ENCODE data around the gene YJU2. TPM values are rescaled to one million over a fixed set of nuclear protein-coding genes. Genes with fewer than 3 reads are reported as not detected.

The YJU2 gene
- total RNA-seq, 1 experiment from 2014 or later: 26.5 TPM

GRCh38 chr19:4264812-4265211 is 17.9 kb downstream of the YJU2 start (continued):
- no peak for TF ChIP-seq ESRRA (CRISPR knock-in tag; IDR thresholded peaks at IDR 0.05; ENCODE audit: borderline replicate concordance)
- no peak for TF ChIP-seq KAT7 (CRISPR knock-in tag; IDR thresholded peaks at IDR 0.05; ENCODE audit: borderline replicate concordance)
- no peak for TF ChIP-seq HMGXB4 (CRISPR knock-in tag; IDR thresholded peaks at IDR 0.05)
- TF ChIP-seq ELF4 (CRISPR knock-in tag; IDR thresholded peaks at IDR 0.05; ENCODE audit: low read depth): no peak
- TF ChIP-seq RELA (CRISPR knock-in tag; IDR thresholded peaks at IDR 0.05; ENCODE audit: borderline replicate concordance): no peak
- TF ChIP-seq CDX4 (CRISPR knock-in tag; IDR thresholded peaks at IDR 0.05; ENCODE audit: borderline replicate concordance): no peak
- TF ChIP-seq ATF6 (CRISPR knock-in tag; IDR thresholded peaks at IDR 0.05): no peak
- no peak for TF ChIP-seq NFYB (CRISPR knock-in tag; conservative IDR thresholded peaks at IDR 0.05; ENCODE audit: low read depth)
- TF ChIP-seq ZNF416 (CRISPR knock-in tag; IDR thresholded peaks at IDR 0.05): no peak

DNA sequence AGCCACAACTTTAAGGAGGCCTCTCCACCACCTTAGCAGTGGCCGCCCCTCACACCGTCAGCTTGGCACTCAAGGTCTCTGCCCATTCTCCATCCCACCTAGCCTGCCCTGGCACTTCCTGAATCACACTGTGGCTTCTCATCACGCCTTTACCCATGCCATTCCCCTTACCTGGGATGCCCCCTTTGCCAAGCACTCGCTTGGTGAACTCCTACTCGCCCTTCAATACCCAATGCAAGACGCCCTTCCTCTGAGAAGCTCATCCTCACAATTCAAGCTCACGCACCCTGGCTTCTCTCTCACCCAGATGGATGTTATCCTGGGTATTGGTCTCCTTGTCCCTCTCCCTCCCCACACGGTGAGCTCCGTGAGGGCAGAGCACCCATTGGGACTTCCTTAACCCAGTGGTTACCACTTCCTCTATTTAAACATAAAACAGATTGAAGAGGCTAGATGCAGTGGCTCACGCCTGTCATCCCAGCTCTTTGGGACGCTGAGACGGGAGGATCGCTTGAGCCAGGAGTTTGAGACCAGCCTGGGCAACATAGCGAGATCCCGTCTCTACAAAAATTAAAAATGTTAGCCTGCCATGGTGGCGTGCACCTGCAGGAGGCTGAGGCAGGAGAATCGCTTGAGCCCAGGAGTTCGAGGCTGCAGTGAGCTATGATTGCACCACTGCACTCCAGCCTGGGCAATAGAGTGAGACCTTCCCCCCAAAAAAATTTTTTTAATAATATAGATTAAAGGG is 19.5 kb downstream of the YJU2 start:
- H3K9me3 Mint-ChIP-seq: no peaks in the 10 kb centered on the region
- no peak overlapping the region for H3K4me3 Mint-ChIP-seq
- DNase-seq (ENCODE audit: low spot score) (no peak), ATAC-seq (no peak)
- no peaks in the 10 kb centered on the region; the same call in 1 of the 2 replicates for H3K4me1 Mint-ChIP-seq
- POLR2A ChIA-PET: interaction anchor here (0.7 to 1.7 kb wide), 5 partner anchors 47 to 96 kb away, joined by 3 to 16 read pairs (median 5); partner anchors contain the start of gene MPND
- H3K27ac Mint-ChIP-seq: no peak overlapping the region
- no peaks in the 10 kb centered on the region for H3K27me3 Mint-ChIP-seq (ENCODE audit: low read depth)
- CTCF ChIA-PET: interaction anchor here (0.6 to 4.5 kb wide), 70 partner anchors 10 to 413 kb away, joined by 3 to 187 read pairs (median 8); partner anchors contain the start of genes CHAF1A, EBI3, FSD1 and HDGFL2
- TF ChIP-seq ZNF121 (CRISPR knock-in tag; IDR thresholded peaks at IDR 0.05) (peak; percentile 59; the same call in 1 of the 2 replicates), NFYB (CRISPR knock-in tag; conservative IDR thresholded peaks at IDR 0.05; ENCODE audit: low read depth) (no peak)
- peaks cover 14% of the 10 kb centered on the region for H3K36me3 Mint-ChIP-seq

GRCh38 chr19:4267101-4267900 is 20.4 kb downstream of the YJU2 start:
- Mint-ChIP-seq H3K4me3 (no peak overlapping the region), H3K36me3 (peaks cover 17% of the 10 kb centered on the region), H3K9me3 (no peaks in the 10 kb centered on the region), H3K27me3 (ENCODE audit: low read depth) (no peaks in the 10 kb centered on the region), H3K27ac (0 out of 2 replicates have a peak overlapping the region, but pooled peaks have one; percentile 5), H3K4me1 (no peaks in the 10 kb centered on the region; the same call in 1 of the 2 replicates)
- ChIA-PET POLR2A (interaction anchor here (0.6 to 1.7 kb wide), 9 partner anchors 46 to 1008 kb away, joined by 3 to 16 read pairs (median 5); partner anchors contain the start of gene MPND), CTCF (interaction anchor here (0.6 to 4.5 kb wide), 81 partner anchors 11 to 1152 kb away, joined by 3 to 187 read pairs (median 6); partner anchors contain the start of genes CHAF1A, EBI3, FSD1 and HDGFL2)
- peak; percentile 93 for ATAC-seq
- peak; percentile 88 for DNase-seq (ENCODE audit: low spot score)
- TF ChIP-seq E2F1 (CRISPR knock-in tag; IDR thresholded peaks at IDR 0.05) (no peak), ZNF263 (CRISPR knock-in tag; IDR thresholded peaks at IDR 0.05; ENCODE audit: low read depth) (no peak), ATF1 (CRISPR knock-in tag; IDR thresholded peaks at IDR 0.05) (no peak), TP53 (CRISPR knock-in tag; IDR thresholded peaks at IDR 0.05) (no peak), ETV6 (CRISPR knock-in tag; IDR thresholded peaks at IDR 0.05) (no peak), PRRX2 (CRISPR knock-in tag; IDR thresholded peaks at IDR 0.05) (no peak), ZNF671 (CRISPR knock-in tag; IDR thresholded peaks at IDR 0.05) (no peak), GTF2I (CRISPR knock-in tag; conservative IDR thresholded peaks at IDR 0.05) (0 out of 2 replicates have a peak, but pooled peaks have one; percentile 41), FOXJ3 (CRISPR knock-in tag; IDR thresholded peaks at IDR 0.05; ENCODE audit: borderline replicate concordance) (no peak), ATF2 (CRISPR knock-in tag; IDR thresholded peaks at IDR 0.05; ENCODE audit: borderline replicate concordance, low read depth) (no peak), HMGXB4 (CRISPR knock-in tag; IDR thresholded peaks at IDR 0.05) (peak; percentile 51; the same call in 1 of the 2 replicates)
- TF ChIP-seq, protein P1, sequence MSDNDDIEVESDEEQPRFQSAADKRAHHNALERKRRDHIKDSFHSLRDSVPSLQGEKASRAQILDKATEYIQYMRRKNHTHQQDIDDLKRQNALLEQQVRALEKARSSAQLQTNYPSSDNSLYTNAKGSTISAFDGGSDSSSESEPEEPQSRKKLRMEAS (CRISPR knock-in tag; IDR thresholded peaks at IDR 0.05): 0 out of 2 replicates have a peak, but pooled peaks have one; percentile 39

All from WTC11 (cell line).